ENCODE data around the gene C20orf202.
"Not testable (repeated sequence)": the region's sequence is repeated elsewhere in the genome, so short reads cannot be mapped to it uniquely, and the experiment has no call there.

Gene C20orf202

GRCh38 chr20:1212023-1212422, 8.8 kb downstream of the C20orf202 start:
- DNase-seq = no peak

GRCh38 chr20:1212607-1213396, 9.5 kb downstream of the C20orf202 start:
- peak; percentile 76 for DNase-seq

GRCh38 chr20:1214838-1215261, 11.6 kb downstream of the C20orf202 start:
- no peak for DNase-seq

GRCh38 chr20:1215386-1216170, 12.3 kb downstream of the C20orf202 start:
- DNase-seq = peak; percentile 86

- peak; percentile 27 for DNase-seq
These were observed 13.5 kb downstream of the C20orf202 start for GRCh38 chr20:1216527-1217427.

- DNase-seq = not testable (repeated sequence)
These were observed 19.5 kb downstream of the C20orf202 start for GRCh38 chr20:1222750-1223149.

- DNase-seq = no peak
These were observed 21.1 kb downstream of the C20orf202 start for GRCh38 chr20:1224205-1224890.

GRCh38 chr20:1225263-1225782, 22.1 kb downstream of the C20orf202 start:
- no peak for DNase-seq

- peak; percentile 84 for DNase-seq
These were observed 22.8 kb downstream of the C20orf202 start, which contains the start of gene RAD21L1 for GRCh38 chr20:1225783-1226654. Gene RAD21L1 (plus strand): TSS chr20:1226044. CDS start chr20:1228454, 2,410 bp downstream.

- DNase-seq = no peak
These were observed 26.3 kb downstream of the C20orf202 start for GRCh38 chr20:1229541-1229940.

GRCh38 chr20:1232286-1233111, 29.2 kb downstream of the C20orf202 start:
- DNase-seq = no peak

- DNase-seq = no peak
These were observed 37.3 kb downstream of the C20orf202 start for GRCh38 chr20:1240549-1240948.

- no peak for DNase-seq
These were observed 38.2 kb downstream of the C20orf202 start for GRCh38 chr20:1241456-1241855.

- DNase-seq = no peak
These were observed 38.8 kb downstream of the C20orf202 start for GRCh38 chr20:1242099-1242498.

- no peak for DNase-seq
These were observed 39.3 kb downstream of the C20orf202 start for GRCh38 chr20:1242530-1242929.

- DNase-seq = no peak
These were observed 42.3 kb downstream of the C20orf202 start for GRCh38 chr20:1245578-1245977.

- no peak for DNase-seq
These were observed 44.4 kb downstream of the C20orf202 start for GRCh38 chr20:1247689-1248088.

- not testable (repeated sequence) for DNase-seq
These were observed 47.0 kb downstream of the C20orf202 start for GRCh38 chr20:1250282-1250681.

GRCh38 chr20:1252416-1252815, 49.2 kb downstream of the C20orf202 start:
- no peak for DNase-seq

GRCh38 chr20:1254254-1254653, 51.0 kb downstream of the C20orf202 start:
- no peak for DNase-seq

Data from stimulated activated CD4-positive, alpha-beta T cell treated with anti-CD3 and anti-CD28 coated beads, Interleukin-1b, Interleukin-23, amount 100 ng/mL, for 48 hours (primary cell).